Bronchial epithelial cell (primary cell): ENCODE results near the gene CTNNA2. TPM values are rescaled to one million over a fixed set of nuclear protein-coding genes. Genes with fewer than 3 reads are reported as not detected.

Source experiments
- DNase-seq: peaks from one replicate; pipeline ENCODE4 v3.0.0-alpha.2; 2010; ENCODE audit warnings: low read depth
- FAIRE-seq: peaks from 2 replicates; lab custom pipeline; 2011; peaks lifted over from hg19 to GRCh38; lab: Jason Lieb, UNC
- H3K27me3 ChIP-seq: 2 replicates; pipeline ENCODE4 v1.5.1; 2011; ENCODE audit warnings: low read length; ENCODE audit not compliant: control insufficient read depth, insufficient read depth
- H3K36me3 ChIP-seq: 2 replicates; pipeline ENCODE4 v1.5.1; 2011; ENCODE audit warnings: low read length; ENCODE audit not compliant: control insufficient read depth, insufficient read depth
- H3K4me3 ChIP-seq: 2 replicates; pipeline ENCODE4 v1.5.1; 2011; ENCODE audit warnings: mild to moderate bottlenecking, low read depth, low read length, control low read depth
- CTCF ChIP-seq: IDR thresholded peaks from 2 replicates; pipeline ENCODE4 v1.5.1; 2011; ENCODE audit warnings: mild to moderate bottlenecking, moderate library complexity, low read length, control low read depth, inconsistent platforms; ENCODE audit not compliant: insufficient read depth, severe bottlenecking
- total RNA-seq: library from RNA; depleted of rRNA; stranded (reverse); fragments of >200 nt; gene quantifications from 2 replicates; pipeline ENCODE4 v1.2.1, GENCODE V29; 2014

The CTNNA2 gene
- total RNA-seq, 1 donor from 2014 or later, result not detected

- no peak for TF ChIP-seq CTCF
- FAIRE-seq (peak; percentile 75), DNase-seq (no peak)
- Histone ChIP-seq H3K27me3 (no peaks in the 10 kb centered on the region), H3K36me3 (no peaks in the 10 kb centered on the region), H3K4me3 (no peak overlapping the region)
Observed at GRCh38 chr2:80007777-80008503, 495.1 kb downstream of the CTNNA2 start.

- Histone ChIP-seq H3K36me3 (no peaks in the 10 kb centered on the region), H3K4me3 (no peak overlapping the region), H3K27me3 (no peaks in the 10 kb centered on the region)
- DNase-seq, result no peak
- no peak for TF ChIP-seq CTCF
- no peak for FAIRE-seq
Observed at GRCh38 chr2:80008596-80008995, 495.7 kb downstream of the CTNNA2 start.

GRCh38 chr2:80009211-80009610, 496.4 kb downstream of the CTNNA2 start:
- Histone ChIP-seq H3K27me3 (no peaks in the 10 kb centered on the region), H3K4me3 (no peak overlapping the region), H3K36me3 (no peaks in the 10 kb centered on the region)
- FAIRE-seq, result no peak
- DNase-seq, result no peak
- no peak for TF ChIP-seq CTCF

- FAIRE-seq (no peak), DNase-seq (no peak)
- H3K27me3 ChIP-seq, result no peaks in the 10 kb centered on the region
Observed at GRCh38 chr2:80012061-80012460, 499.2 kb downstream of the CTNNA2 start.

GRCh38 chr2:80014637-80015036, 501.8 kb downstream of the CTNNA2 start:
- TF ChIP-seq CTCF, result no peak
- no peaks in the 10 kb centered on the region for H3K27me3 ChIP-seq
- no peaks in the 10 kb centered on the region for H3K36me3 ChIP-seq
- DNase-seq (no peak), FAIRE-seq (no peak)
- H3K4me3 ChIP-seq, result no peak overlapping the region

More at GRCh38 chr2:80012061-80012460, 499.2 kb downstream of the CTNNA2 start:
- Histone ChIP-seq H3K36me3 (no peaks in the 10 kb centered on the region), H3K4me3 (no peak overlapping the region)
- no peak for TF ChIP-seq CTCF

DNA sequence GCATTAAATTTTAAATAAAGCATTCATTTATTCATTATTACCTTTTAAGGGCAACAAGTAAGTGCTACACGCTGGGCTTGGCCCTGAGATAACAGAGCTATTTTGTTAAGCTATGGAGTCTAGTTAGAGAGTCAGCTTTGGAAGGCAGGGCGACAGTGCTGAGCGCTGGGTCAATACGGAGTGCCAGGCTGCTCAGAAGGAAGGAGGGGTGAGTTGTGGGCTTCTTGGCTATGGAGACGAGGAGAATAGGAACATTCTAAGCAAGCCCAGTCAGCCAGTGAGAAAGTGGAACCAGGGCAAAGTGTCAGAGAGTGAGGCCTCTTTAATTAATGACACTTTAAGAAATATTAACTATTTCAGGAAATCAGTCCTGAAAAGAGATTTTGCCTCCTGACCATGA, 503.3 kb downstream of the CTNNA2 start:
- Histone ChIP-seq H3K4me3 (no peak overlapping the region), H3K27me3 (no peaks in the 10 kb centered on the region), H3K36me3 (no peaks in the 10 kb centered on the region)
- FAIRE-seq (no peak), DNase-seq (no peak)
- no peak for TF ChIP-seq CTCF
